Measurements from ENCODE around the gene MYOZ3.

MYOZ3 gene

DNA sequence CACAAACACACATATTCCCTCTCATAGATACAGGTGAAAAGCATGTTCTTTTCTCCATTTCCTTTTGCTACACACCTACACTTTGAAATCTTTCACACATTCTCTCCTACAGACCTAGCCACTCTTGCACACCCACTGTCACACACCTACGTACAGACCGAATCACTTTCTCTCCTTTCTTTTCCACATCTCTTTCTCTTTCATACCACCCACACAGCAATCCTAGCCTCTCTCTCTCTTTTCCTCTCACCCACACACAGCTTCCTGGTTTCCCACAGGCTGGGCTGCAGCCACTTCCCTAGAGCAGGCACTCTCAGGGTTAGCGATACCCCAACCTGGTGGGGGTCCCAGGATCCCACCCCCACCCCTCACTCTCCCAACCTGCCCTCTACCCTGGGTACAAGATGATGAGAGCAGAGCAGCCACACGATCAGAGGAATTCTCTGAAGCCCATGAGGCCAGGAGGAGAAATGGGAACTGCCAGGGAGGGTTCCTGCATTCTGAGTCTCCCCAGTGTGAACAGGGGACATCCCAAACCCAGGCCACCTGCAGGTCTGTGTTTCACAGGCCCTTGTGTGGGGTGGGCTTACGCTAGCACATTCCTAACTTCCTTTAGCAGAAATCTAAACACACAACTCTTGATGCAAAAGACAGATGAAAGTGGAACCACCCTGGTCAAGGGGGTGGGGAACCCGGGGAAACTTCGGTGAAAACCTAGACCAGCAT, 37.7 kb upstream of the MYOZ3 start:
- H3K27ac ChIP-seq, result no peak overlapping the region
- TF ChIP-seq ZFX (IDR thresholded peaks at IDR 0.05; ENCODE audit: borderline replicate concordance) (no peak), CTCF (IDR thresholded peaks at IDR 0.05) (no peak)

DNA sequence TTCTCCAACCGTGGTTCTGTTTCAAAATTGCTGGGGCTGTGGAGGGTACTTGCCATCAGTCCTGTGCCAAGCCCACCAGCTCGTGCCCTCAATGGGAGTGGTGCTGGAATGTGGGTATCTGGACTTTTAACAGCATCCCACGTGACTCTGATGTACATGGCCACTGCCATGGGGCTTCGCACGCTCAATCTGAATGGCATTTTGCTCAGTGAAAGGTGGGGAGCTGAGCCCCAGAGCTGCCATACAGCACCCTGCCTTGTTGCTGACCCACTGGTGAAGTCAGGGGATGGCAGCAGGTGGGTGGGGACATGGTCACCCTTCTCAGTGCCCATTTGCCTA, 37.2 kb upstream of the MYOZ3 start:
- no peak for TF ChIP-seq CTCF (IDR thresholded peaks at IDR 0.05)
- no peak for TF ChIP-seq ZFX (IDR thresholded peaks at IDR 0.05; ENCODE audit: borderline replicate concordance)
- no peak overlapping the region for H3K27ac ChIP-seq

GRCh38 chr5:150624334-150625163, 36.5 kb upstream of the MYOZ3 start:
- TF ChIP-seq CTCF (IDR thresholded peaks at IDR 0.05) (no peak), ZFX (IDR thresholded peaks at IDR 0.05; ENCODE audit: borderline replicate concordance) (no peak)
- H3K27ac ChIP-seq, result no peak overlapping the region

DNA sequence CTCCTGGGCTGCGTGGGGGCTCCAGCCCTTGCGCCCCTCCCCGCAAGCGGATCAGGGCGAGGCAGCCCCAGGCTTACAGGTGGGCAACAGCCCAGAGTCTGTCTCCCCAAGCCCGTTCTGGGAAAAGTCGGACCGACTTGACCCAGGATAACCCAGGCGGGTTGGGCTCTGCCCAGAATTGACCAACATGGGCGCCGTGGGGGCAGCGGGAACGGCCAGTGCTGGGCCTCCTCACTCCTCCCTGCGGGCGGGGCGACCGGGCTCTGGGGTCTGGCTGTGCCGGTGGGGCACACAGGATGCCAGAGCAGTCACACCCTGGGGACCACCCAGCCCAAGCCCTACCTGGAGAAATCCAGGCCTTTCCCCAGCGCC, 35.9 kb upstream of the MYOZ3 start:
- no peak overlapping the region for H3K27ac ChIP-seq

DNA sequence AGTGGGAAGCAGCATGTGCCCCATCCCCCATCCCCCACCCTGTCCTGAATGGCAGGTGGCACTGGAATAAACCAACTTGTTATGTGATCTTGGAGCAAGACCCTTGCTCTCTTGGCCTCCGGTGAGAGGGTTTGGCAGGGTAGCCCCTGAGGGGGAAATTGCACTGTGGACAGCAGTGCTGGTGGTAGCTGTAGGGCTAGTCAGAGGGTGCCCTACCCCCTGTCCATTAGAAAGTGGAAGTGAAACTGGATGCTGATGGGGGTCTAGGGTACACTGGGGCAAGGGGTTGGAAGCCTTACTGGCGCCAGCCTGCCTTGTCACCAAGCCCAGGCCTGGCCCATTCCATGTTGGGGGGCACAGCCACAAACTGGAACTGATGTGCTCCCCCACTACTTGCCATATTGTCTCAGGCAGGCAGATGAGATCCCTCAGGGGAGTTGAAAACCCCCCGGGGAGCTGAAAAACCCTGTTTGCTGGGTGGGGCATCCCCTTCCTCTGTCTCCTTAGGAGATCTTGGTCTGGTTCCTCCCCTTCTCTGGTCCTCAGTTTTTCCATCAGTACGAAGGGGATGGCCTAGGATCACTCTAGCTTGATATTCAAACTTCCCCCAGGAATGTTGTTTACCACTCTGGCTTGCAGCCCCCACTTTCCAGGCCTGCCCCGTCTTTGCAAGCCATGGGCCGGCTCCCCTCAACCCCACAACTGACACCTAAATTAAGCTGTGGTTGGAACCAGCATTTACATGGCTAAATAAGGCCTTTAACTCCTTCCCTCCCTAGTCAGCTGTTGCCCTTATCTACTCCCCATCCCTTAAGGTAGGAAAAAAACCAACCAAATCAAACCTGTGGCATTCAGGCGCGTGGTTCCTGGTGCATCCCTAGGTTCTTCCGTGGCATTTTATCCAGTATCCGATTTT, 35.0 kb upstream of the MYOZ3 start:
- no peak for TF ChIP-seq ZFX (IDR thresholded peaks at IDR 0.05; ENCODE audit: borderline replicate concordance)
- TF ChIP-seq CTCF (IDR thresholded peaks at IDR 0.05), result no peak

More for the DNA sequence above, 35.9 kb upstream of the MYOZ3 start:
- TF ChIP-seq ZFX (IDR thresholded peaks at IDR 0.05; ENCODE audit: borderline replicate concordance), result no peak
- TF ChIP-seq CTCF (IDR thresholded peaks at IDR 0.05), result no peak

DNA sequence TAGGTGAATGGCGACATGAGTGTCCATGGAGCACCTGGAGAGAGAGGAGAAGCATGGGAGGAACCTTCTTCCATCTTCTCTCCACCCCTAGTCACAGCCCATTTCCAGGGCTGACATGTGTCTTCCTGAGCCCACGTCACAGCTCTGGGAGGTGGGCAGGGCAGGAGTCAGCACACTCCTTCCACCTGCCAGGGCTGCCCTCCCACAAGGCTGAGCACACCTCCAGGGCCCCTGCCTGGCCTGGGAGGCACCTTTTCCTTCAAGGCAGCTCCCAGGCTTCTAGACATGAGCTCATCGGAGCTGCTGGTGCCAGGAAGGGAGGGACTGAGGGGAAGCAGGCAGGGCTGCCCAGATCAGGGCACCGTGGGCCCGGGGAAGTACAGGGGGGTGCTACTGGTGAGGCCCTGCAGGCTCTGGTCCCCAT, 34.2 kb upstream of the MYOZ3 start:
- TF ChIP-seq CTCF (IDR thresholded peaks at IDR 0.05) (no peak), ZFX (IDR thresholded peaks at IDR 0.05; ENCODE audit: borderline replicate concordance) (no peak)
- no peak overlapping the region for H3K27ac ChIP-seq

More for the DNA sequence above, 35.0 kb upstream of the MYOZ3 start:
- H3K27ac ChIP-seq, result no peak overlapping the region

Measured in 22Rv1 (cell line).